IPS-20b (cell line): ENCODE results near the gene DGKH.

Experiments
- H3K27ac ChIP-seq: one replicate; pipeline ENCODE4 v1.5.1; 2013; ENCODE audit warnings: low read length
- H3K27me3 ChIP-seq: 2 replicates; pipeline ENCODE4 v1.6.1; 2013; ENCODE audit warnings: mild to moderate bottlenecking, low read length, inconsistent platforms; ENCODE audit not compliant: insufficient read depth
- H3K36me3 ChIP-seq: 2 replicates; pipeline ENCODE4 v1.6.1; 2013; ENCODE audit warnings: low read depth, mild to moderate bottlenecking, inconsistent platforms, low read length, moderate library complexity; ENCODE audit not compliant: insufficient read depth
- H3K4me1 ChIP-seq: 2 replicates; pipeline ENCODE4 v1.6.1; 2013; ENCODE audit warnings: mild to moderate bottlenecking, control low read depth, inconsistent platforms, low read length, moderate library complexity; ENCODE audit not compliant: insufficient read depth
- H3K4me3 ChIP-seq: 2 replicates; pipeline ENCODE4 v1.5.1; 2013; ENCODE audit warnings: mild to moderate bottlenecking, low read length, inconsistent platforms
- H3K9ac ChIP-seq: 2 replicates; pipeline ENCODE4 v1.6.1; 2013; ENCODE audit warnings: low read depth, mild to moderate bottlenecking, inconsistent platforms, low read length, moderate library complexity
- H3K9me3 ChIP-seq: 2 replicates; pipeline ENCODE4 v1.6.1; 2013; ENCODE audit warnings: mild to moderate bottlenecking, low read depth, low read length, inconsistent platforms; ENCODE audit not compliant: insufficient read depth

DGKH gene

GRCh38 chr13:42176294-42176693 is 127.8 kb downstream of the DGKH start:
- Histone ChIP-seq H3K27me3 (peaks cover 3% of the 10 kb centered on the region; the same call in 1 of the 2 replicates), H3K36me3 (no peaks in the 10 kb centered on the region; the same call in 1 of the 2 replicates), H3K4me1 (peaks cover 12% of the 10 kb centered on the region), H3K27ac (no peak overlapping the region), H3K9me3 (no peaks in the 10 kb centered on the region), H3K9ac (no peak overlapping the region), H3K4me3 (no peak overlapping the region)

- Histone ChIP-seq H3K27me3 (no peaks in the 10 kb centered on the region), H3K4me1 (peaks cover 12% of the 10 kb centered on the region), H3K4me3 (no peak overlapping the region), H3K9ac (no peak overlapping the region), H3K9me3 (no peaks in the 10 kb centered on the region), H3K36me3 (no peaks in the 10 kb centered on the region; the same call in 1 of the 2 replicates), H3K27ac (no peak overlapping the region)
Observed at GRCh38 chr13:42177189-42177588, 128.7 kb downstream of the DGKH start.

- Histone ChIP-seq H3K27me3 (no peaks in the 10 kb centered on the region), H3K27ac (no peak overlapping the region), H3K9ac (no peak overlapping the region), H3K9me3 (no peaks in the 10 kb centered on the region), H3K4me1 (peaks cover 5% of the 10 kb centered on the region), H3K36me3 (no peaks in the 10 kb centered on the region), H3K4me3 (no peak overlapping the region)
Observed at GRCh38 chr13:42181381-42181953, 133.0 kb downstream of the DGKH start.

- Histone ChIP-seq H3K9ac (no peak overlapping the region), H3K4me3 (no peak overlapping the region), H3K27ac (no peak overlapping the region), H3K4me1 (no peaks in the 10 kb centered on the region), H3K9me3 (no peaks in the 10 kb centered on the region), H3K36me3 (peaks cover 20% of the 10 kb centered on the region; the same call in 1 of the 2 replicates), H3K27me3 (no peaks in the 10 kb centered on the region)
Observed at GRCh38 chr13:42189061-42189460, 140.6 kb downstream of the DGKH start.

- no peaks in the 10 kb centered on the region for H3K9me3 ChIP-seq
- H3K27ac ChIP-seq: no peak overlapping the region
Observed at GRCh38 chr13:42190529-42190928, 142.1 kb downstream of the DGKH start.

GRCh38 chr13:42211704-42212464 is 163.4 kb downstream of the DGKH start:
- Histone ChIP-seq H3K27ac (no peak overlapping the region), H3K4me3 (no peak overlapping the region), H3K36me3 (peaks cover 17% of the 10 kb centered on the region; the same call in 1 of the 2 replicates), H3K9me3 (no peaks in the 10 kb centered on the region), H3K27me3 (no peaks in the 10 kb centered on the region), H3K4me1 (peaks cover 11% of the 10 kb centered on the region), H3K9ac (no peak overlapping the region)

More at GRCh38 chr13:42190529-42190928, 142.1 kb downstream of the DGKH start:
- Histone ChIP-seq H3K4me3 (no peak overlapping the region), H3K36me3 (peaks cover 27% of the 10 kb centered on the region; the same call in 1 of the 2 replicates), H3K27me3 (no peaks in the 10 kb centered on the region), H3K9ac (no peak overlapping the region), H3K4me1 (no peaks in the 10 kb centered on the region)

- Histone ChIP-seq H3K9me3 (no peaks in the 10 kb centered on the region), H3K9ac (no peak overlapping the region), H3K36me3 (peaks cover 20% of the 10 kb centered on the region), H3K27me3 (no peaks in the 10 kb centered on the region), H3K4me1 (peaks cover 11% of the 10 kb centered on the region), H3K4me3 (no peak overlapping the region), H3K27ac (no peak overlapping the region)
Observed at GRCh38 chr13:42214446-42214845, 166.0 kb downstream of the DGKH start.

GRCh38 chr13:42215578-42216421 is 167.4 kb downstream of the DGKH start:
- H3K4me1 ChIP-seq: peaks cover 18% of the 10 kb centered on the region
- no peaks in the 10 kb centered on the region for H3K9me3 ChIP-seq
- no peak overlapping the region for H3K27ac ChIP-seq
- no peak overlapping the region for H3K4me3 ChIP-seq
- H3K36me3 ChIP-seq: peaks cover 13% of the 10 kb centered on the region
- no peaks in the 10 kb centered on the region for H3K27me3 ChIP-seq
- H3K9ac ChIP-seq: 0 out of 2 replicates have a peak overlapping the region, but pooled peaks have one; percentile 9

GRCh38 chr13:42216422-42216735 is 167.9 kb downstream of the DGKH start:
- Histone ChIP-seq H3K36me3 (peaks cover 9% of the 10 kb centered on the region; the same call in 1 of the 2 replicates), H3K9ac (no peak overlapping the region), H3K9me3 (no peaks in the 10 kb centered on the region)

GRCh38 chr13:42218576-42218975 is 170.1 kb downstream of the DGKH start:
- Histone ChIP-seq H3K27ac (no peak overlapping the region), H3K4me3 (no peak overlapping the region)

More at GRCh38 chr13:42216422-42216735, 167.9 kb downstream of the DGKH start:
- H3K27ac ChIP-seq: no peak overlapping the region
- no peak overlapping the region for H3K4me3 ChIP-seq
- H3K27me3 ChIP-seq: no peaks in the 10 kb centered on the region
- peaks cover 24% of the 10 kb centered on the region for H3K4me1 ChIP-seq

GRCh38 chr13:42219051-42219450 is 170.6 kb downstream of the DGKH start:
- no peaks in the 10 kb centered on the region for H3K27me3 ChIP-seq
- H3K36me3 ChIP-seq: peaks cover 6% of the 10 kb centered on the region; the same call in 1 of the 2 replicates
- H3K4me1 ChIP-seq: peaks cover 23% of the 10 kb centered on the region
- no peaks in the 10 kb centered on the region for H3K9me3 ChIP-seq
- no peak overlapping the region for H3K4me3 ChIP-seq
- no peak overlapping the region for H3K27ac ChIP-seq
- H3K9ac ChIP-seq: no peak overlapping the region

More at GRCh38 chr13:42218576-42218975, 170.1 kb downstream of the DGKH start:
- Histone ChIP-seq H3K36me3 (peaks cover 6% of the 10 kb centered on the region; the same call in 1 of the 2 replicates), H3K4me1 (peaks cover 23% of the 10 kb centered on the region), H3K9ac (no peak overlapping the region), H3K27me3 (no peaks in the 10 kb centered on the region), H3K9me3 (no peaks in the 10 kb centered on the region)
